Muscle layer of duodenum (tissue), 2 donors: Measurements from ENCODE around the gene BTN2A1.
A peak's percentile ranks its signal among the peaks of the same experiment; 100 is the strongest.
"Not testable (repeated sequence)": the region's sequence is repeated elsewhere in the genome, so short reads cannot be mapped to it uniquely, and the experiment has no call there.

Source experiments
- H3K27ac ChIP-seq: one replicate; pipeline ENCODE4 v1.7.0; 2013; ENCODE audit warnings: mild to moderate bottlenecking, low read length
- H3K27me3 ChIP-seq: one replicate; pipeline ENCODE4 v1.7.0; 2013; ENCODE audit warnings: low read depth, mild to moderate bottlenecking, control low read depth, low read length
- H3K36me3 ChIP-seq, 2 donors: one replicate each; pipeline ENCODE4 v1.7.0; 2013; ENCODE audit warnings: low read length in 2 of 2, control low read depth in 1 of 2, mild to moderate bottlenecking in 1 of 2; ENCODE audit not compliant: insufficient read depth in 2 of 2, control insufficient read depth in 1 of 2
- H3K4me1 ChIP-seq, 2 donors: one replicate each; pipeline ENCODE4 v1.7.0; 2013; ENCODE audit warnings: low read length in 2 of 2, mild to moderate bottlenecking in 2 of 2, control low read depth in 1 of 2, moderate library complexity in 1 of 2; ENCODE audit not compliant: insufficient read depth in 2 of 2, control insufficient read depth in 1 of 2
- H3K4me3 ChIP-seq, 2 donors: one replicate each; pipeline ENCODE4 v1.7.0; 2013; ENCODE audit warnings: low read length in 2 of 2, low read depth in 1 of 2, mild to moderate bottlenecking in 1 of 2
- H3K9me3 ChIP-seq, 2 donors: one replicate each; pipeline ENCODE4 v1.7.0; 2013; ENCODE audit warnings: low read length in 2 of 2, control low read depth in 1 of 2, mild to moderate bottlenecking in 1 of 2; ENCODE audit not compliant: control insufficient read depth in 1 of 2
- donor health status: healthy.

BTN2A1 gene

GRCh38 chr6:26455357-26455970 lies 2.3 kb upstream of the BTN2A1 start:
- Histone ChIP-seq H3K4me1 (peaks cover 13 to 17% of the 10 kb centered on the region in 2 donors), H3K9me3 (no peaks in the 10 kb centered on the region), H3K27ac (no peak overlapping the region), H3K27me3 (no peaks in the 10 kb centered on the region), H3K36me3 (peaks cover 8 to 12% of the 10 kb centered on the region in 2 donors), H3K4me3 (no peak overlapping the region)

DNA sequence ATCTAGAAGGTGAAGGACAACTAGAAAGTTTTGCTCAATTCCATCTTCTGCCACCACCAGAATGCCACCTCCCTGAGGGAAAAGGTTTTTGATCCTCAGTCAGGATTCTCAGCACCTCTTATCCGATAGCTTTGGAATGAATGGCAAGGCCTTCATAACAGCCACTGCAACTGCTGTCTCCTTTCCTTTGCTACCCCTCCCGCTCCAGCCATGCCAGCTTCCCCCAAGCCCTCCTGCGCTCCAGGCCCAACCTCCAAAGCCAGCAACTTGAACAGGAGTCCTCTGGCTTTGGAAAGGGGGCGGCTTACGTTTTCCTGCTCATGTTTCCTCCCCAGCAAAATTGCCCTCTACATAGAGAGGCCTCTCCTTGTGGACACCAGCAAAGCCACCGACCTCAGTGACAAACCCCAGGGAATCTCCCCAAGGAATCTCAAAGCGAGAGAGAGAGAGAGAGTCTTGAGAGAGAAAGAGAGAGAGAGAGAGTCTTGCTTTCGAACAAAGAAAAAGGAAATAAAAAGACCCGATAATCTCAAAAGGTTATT lies 420 bp upstream of the BTN2A1 start:
- H3K4me1 ChIP-seq, result peaks cover 13 to 29% of the 10 kb centered on the region in 2 donors
- H3K27me3 ChIP-seq, result no peaks in the 10 kb centered on the region
- peaks cover 7 to 14% of the 10 kb centered on the region in 2 donors for H3K36me3 ChIP-seq
- H3K27ac ChIP-seq, result peak overlapping the region; percentile 100
- H3K9me3 ChIP-seq, result no peaks in the 10 kb centered on the region
- peak overlapping the region; percentile 91 to 97 for H3K4me3 ChIP-seq

GRCh38 chr6:26459023-26459810 lies 1.5 kb downstream of the BTN2A1 start:
- Histone ChIP-seq H3K27ac (no peak overlapping the region), H3K4me1 (peaks cover 13 to 30% of the 10 kb centered on the region in 2 donors), H3K4me3 (peak overlapping the region; percentile 43 to 91), H3K36me3 (peaks cover 24 to 32% of the 10 kb centered on the region in 2 donors), H3K9me3 (no peaks in the 10 kb centered on the region), H3K27me3 (no peaks in the 10 kb centered on the region)

- Histone ChIP-seq H3K36me3 (peaks cover 45 to 54% of the 10 kb centered on the region in 2 donors), H3K4me1 (peaks cover 13 to 30% of the 10 kb centered on the region in 2 donors)
- not testable (repeated sequence) for H3K27me3 ChIP-seq, H3K9me3 ChIP-seq, H3K27ac ChIP-seq, H3K4me3 ChIP-seq
These were observed 3.6 kb downstream of the BTN2A1 start for GRCh38 chr6:26461353-26461752.

GRCh38 chr6:26464014-26464413 lies 6.3 kb downstream of the BTN2A1 start:
- H3K27ac ChIP-seq, result no peak overlapping the region
- no peak overlapping the region for H3K4me3 ChIP-seq
- H3K9me3 ChIP-seq, result no peaks in the 10 kb centered on the region
- no peaks in the 10 kb centered on the region for H3K27me3 ChIP-seq
- H3K36me3 ChIP-seq, result peaks cover 72 to 78% of the 10 kb centered on the region in 2 donors
- H3K4me1 ChIP-seq, result peaks cover 11 to 27% of the 10 kb centered on the region in 2 donors

GRCh38 chr6:26464416-26465131 lies 6.8 kb downstream of the BTN2A1 start:
- no peak overlapping the region for H3K27ac ChIP-seq
- peaks cover 71 to 77% of the 10 kb centered on the region in 2 donors for H3K36me3 ChIP-seq
- no peaks in the 10 kb centered on the region for H3K27me3 ChIP-seq
- H3K4me3 ChIP-seq, result no peak overlapping the region
- peaks cover 6 to 22% of the 10 kb centered on the region in 2 donors for H3K4me1 ChIP-seq
- H3K9me3 ChIP-seq, result no peaks in the 10 kb centered on the region

DNA sequence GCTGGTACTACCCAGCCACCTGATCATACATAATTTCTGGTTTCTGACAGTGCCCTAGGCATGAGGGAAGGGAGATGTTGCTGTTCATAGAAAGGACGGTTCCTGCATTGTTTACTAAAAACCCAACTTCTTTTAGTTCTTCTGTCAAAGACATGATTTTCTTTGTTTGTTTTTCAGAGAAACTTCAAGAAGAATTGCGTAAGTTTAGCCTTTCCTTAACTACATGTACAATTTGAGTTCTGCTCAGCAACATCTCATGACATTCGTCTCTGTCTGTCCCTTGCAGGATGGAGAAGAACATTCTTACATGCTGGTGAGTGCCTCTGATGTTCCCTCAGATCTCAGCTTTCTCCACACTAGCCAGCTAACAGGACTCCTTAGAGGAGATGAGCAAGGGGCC lies 8.0 kb downstream of the BTN2A1 start:
- no peaks in the 10 kb centered on the region for H3K27me3 ChIP-seq
- H3K36me3 ChIP-seq, result peaks cover 67 to 68% of the 10 kb centered on the region in 2 donors
- peaks cover 0 to 10% of the 10 kb centered on the region in 2 donors for H3K4me1 ChIP-seq
- H3K4me3 ChIP-seq, result no peak overlapping the region
- no peaks in the 10 kb centered on the region for H3K9me3 ChIP-seq
- H3K27ac ChIP-seq, result no peak overlapping the region

- Histone ChIP-seq H3K9me3 (no peaks in the 10 kb centered on the region), H3K27ac (no peak overlapping the region), H3K36me3 (peaks cover 50 to 54% of the 10 kb centered on the region in 2 donors), H3K4me1 (no peaks in the 10 kb centered on the region), H3K4me3 (no peak overlapping the region), H3K27me3 (no peaks in the 10 kb centered on the region)
These were observed 11.1 kb downstream of the BTN2A1 start for GRCh38 chr6:26468829-26469228.

GRCh38 chr6:26470643-26471042 lies 12.9 kb downstream of the BTN2A1 start:
- H3K27me3 ChIP-seq, result no peaks in the 10 kb centered on the region
- no peaks in the 10 kb centered on the region for H3K9me3 ChIP-seq
- peaks cover 32 to 36% of the 10 kb centered on the region in 2 donors for H3K36me3 ChIP-seq
- H3K4me3 ChIP-seq, result no peak overlapping the region
- no peak overlapping the region for H3K27ac ChIP-seq
- peaks cover 0 to 7% of the 10 kb centered on the region in 2 donors for H3K4me1 ChIP-seq

GRCh38 chr6:26471970-26472369 lies 14.2 kb downstream of the BTN2A1 start:
- Histone ChIP-seq H3K4me1 (peaks cover 0 to 7% of the 10 kb centered on the region in 2 donors), H3K27me3 (no peaks in the 10 kb centered on the region), H3K9me3 (no peaks in the 10 kb centered on the region), H3K4me3 (no peak overlapping the region), H3K27ac (no peak overlapping the region), H3K36me3 (peaks cover 19 to 23% of the 10 kb centered on the region in 2 donors)
